LNCAP (cell line): ENCODE measurements around the gene BAZ1B.

Experiments used
- TF ChIP-seq, protein P1 (sequence below): fragments of 450-650 bp; IDR thresholded peaks from 2 replicates; pipeline ENCODE4 v1.5.1; 2017; ENCODE audit warnings: mild to moderate bottlenecking

Gene BAZ1B

DNA sequence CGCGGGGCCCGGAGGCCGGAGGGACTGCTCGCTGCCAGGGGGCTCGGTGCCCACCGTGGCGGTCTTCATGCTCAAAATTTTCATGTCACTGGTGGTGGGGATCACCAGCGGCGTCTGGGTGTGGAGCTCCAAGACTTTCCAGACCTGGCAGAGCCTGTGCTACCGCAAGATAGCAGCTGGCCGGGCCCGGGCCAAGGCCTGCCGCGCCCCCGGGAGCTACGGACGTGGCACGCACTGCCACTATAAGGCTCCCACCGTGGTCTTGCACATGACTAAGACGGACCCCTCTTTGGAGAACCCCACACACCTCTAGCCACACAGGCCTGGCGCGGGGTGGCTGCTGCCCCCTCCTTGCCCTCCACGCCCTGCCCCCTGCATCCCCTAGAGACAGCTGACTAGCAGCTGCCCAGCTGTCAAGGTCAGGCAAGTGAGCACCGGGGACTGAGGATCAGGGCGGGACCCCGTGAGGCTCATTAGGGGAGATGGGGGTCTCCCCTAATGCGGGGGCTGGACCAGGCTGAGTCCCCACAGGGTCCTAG is 86.6 kb downstream of the BAZ1B start:
- TF ChIP-seq, protein P1, sequence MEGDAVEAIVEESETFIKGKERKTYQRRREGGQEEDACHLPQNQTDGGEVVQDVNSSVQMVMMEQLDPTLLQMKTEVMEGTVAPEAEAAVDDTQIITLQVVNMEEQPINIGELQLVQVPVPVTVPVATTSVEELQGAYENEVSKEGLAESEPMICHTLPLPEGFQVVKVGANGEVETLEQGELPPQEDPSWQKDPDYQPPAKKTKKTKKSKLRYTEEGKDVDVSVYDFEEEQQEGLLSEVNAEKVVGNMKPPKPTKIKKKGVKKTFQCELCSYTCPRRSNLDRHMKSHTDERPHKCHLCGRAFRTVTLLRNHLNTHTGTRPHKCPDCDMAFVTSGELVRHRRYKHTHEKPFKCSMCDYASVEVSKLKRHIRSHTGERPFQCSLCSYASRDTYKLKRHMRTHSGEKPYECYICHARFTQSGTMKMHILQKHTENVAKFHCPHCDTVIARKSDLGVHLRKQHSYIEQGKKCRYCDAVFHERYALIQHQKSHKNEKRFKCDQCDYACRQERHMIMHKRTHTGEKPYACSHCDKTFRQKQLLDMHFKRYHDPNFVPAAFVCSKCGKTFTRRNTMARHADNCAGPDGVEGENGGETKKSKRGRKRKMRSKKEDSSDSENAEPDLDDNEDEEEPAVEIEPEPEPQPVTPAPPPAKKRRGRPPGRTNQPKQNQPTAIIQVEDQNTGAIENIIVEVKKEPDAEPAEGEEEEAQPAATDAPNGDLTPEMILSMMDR, result no peak

DNA sequence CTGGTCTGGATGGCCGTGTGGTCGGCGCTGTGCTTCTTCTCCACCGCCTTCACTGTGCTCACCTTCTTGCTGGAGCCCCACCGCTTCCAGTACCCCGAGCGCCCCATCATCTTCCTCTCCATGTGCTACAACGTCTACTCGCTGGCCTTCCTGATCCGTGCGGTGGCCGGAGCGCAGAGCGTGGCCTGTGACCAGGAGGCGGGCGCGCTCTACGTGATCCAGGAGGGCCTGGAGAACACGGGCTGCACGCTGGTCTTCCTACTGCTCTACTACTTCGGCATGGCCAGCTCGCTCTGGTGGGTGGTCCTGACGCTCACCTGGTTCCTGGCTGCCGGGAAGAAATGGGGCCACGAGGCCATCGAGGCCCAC is 87.4 kb downstream of the BAZ1B start:
- TF ChIP-seq, protein P1, result no peak

DNA sequence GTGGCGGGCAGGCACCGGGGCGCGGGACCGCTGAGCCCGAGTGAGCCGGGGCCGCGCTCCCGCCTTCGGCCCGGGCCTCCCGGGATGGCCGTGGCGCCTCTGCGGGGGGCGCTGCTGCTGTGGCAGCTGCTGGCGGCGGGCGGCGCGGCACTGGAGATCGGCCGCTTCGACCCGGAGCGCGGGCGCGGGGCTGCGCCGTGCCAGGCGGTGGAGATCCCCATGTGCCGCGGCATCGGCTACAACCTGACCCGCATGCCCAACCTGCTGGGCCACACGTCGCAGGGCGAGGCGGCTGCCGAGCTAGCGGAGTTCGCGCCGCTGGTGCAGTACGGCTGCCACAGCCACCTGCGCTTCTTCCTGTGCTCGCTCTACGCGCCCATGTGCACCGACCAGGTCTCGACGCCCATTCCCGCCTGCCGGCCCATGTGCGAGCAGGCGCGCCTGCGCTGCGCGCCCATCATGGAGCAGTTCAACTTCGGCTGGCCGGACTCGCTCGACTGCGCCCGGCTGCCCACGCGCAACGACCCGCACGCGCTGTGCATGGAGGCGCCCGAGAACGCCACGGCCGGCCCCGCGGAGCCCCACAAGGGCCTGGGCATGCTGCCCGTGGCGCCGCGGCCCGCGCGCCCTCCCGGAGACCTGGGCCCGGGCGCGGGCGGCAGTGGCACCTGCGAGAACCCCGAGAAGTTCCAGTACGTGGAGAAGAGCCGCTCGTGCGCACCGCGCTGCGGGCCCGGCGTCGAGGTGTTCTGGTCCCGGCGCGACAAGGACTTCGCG is 88.0 kb downstream of the BAZ1B start:
- TF ChIP-seq, protein P1, result no peak

DNA sequence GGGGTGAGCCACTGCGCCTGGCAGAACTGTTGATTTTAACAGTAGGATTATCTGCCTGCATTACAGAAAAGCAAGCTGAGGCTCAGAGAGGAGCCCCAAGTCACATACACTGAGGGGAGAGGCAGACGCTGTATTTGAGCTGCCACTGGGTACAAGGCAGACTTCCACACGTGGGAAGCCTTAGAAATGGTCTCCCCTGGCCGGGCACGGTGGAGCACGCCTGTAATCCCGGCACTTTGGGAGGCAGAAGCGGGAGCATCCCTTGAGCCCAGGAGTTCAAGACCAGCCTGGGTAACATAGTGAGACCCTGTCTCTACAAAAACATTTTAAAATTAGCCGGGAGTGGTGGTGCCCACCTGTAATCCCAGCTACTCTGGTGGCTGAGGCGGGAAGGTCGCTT is 89.4 kb downstream of the BAZ1B start:
- TF ChIP-seq, protein P1, result no peak

DNA sequence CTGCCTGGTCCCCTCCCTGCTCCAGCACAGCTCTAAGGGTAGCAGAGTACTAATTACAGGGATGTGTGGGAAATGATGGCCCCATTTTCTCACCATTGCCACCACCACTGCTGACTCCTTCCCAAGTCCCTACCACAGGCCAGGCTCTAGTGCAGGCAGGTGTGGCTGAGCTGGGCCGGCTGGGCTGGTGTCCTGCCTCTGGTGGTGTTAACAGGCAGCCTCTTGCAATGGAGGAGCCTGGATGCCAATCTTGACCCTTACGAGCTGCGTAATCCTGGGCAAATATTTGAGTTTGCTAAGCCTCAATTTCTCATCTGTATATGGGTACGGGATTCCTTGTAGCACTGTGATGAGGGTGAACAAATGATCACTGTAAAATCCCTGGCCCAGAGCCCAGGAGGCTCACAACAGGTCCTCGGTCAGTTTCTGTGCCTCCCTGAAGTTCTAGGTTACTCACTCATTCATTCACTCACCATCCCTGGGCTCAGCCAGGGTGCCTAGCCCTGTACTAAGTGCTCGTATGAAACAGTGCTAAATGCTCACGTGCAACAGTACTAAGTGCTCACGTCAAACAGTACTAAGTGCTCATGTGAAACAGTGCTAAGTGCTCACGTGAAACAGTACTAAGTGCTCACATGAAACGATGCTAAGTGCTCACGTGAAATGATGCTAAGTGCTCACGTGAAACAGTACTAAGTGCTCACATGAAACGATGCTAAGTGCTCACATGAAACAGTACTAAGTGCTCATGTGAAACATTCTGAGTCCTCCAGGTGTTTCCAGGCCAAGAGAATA is 90.9 kb downstream of the BAZ1B start:
- TF ChIP-seq, protein P1, result no peak

DNA sequence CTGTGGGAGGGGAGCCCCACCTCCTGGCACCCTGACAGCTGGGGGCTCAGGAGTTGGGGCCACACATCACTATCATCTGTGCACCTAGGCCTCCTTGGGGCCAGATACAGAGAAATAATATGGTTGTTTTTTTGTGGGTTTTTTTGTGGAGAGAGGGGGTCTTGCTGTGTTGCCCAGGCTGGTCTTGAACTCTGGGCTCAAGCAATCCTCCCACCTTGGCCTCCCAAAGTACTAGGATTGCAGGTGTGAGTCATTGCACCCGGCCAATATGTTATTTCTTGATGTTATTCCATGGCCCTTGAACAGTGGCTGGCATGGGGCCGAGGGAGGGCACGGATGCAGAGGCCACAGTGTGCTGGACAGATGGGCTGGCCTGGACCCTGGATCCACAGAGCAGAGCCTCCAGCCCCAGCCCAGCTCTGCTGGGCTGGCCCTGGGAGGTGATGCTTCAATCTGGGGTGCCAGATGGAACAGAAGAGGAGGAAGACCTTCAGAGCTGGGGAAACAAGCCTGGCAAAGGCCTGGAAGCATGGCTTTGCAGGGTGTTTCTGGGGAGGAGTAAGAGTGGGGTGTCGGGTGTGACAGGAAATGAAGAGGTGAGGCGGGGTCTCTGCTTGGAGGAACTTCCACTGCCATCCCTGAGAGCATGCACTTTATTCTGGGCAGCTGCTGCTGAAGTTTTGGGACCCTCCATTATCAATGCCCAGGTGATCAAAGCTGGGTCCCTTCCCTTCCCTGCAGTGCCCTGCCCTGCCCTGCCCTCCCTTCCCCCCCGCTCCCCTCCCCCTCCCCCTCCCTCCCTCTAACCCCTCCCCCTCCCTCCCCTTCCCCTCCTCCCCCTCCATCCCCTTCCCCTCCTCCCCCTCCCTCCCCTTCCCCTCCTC is 92.2 kb downstream of the BAZ1B start:
- TF ChIP-seq, protein P1, result no peak

DNA sequence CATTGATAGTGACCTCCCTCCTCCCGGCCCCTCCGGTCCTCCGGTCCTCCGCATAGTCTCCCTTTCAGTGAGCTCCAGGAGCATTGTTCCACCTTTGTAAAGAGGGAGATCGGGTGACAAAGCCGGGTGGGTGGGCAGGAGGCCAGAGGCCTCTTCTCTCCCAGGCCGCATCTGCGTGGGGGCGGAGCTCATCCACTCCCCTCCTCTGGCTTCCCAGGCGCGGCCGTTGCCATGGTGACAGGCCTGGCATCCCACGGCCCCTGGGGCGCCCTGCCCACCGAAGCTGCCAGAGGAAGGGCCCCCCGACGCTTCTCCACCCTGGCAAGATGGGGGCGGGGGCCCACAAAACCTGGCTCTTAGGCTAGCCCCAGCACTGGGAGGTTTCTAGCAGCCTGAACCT is 92.9 kb downstream of the BAZ1B start:
- TF ChIP-seq, protein P1, result no peak
